HUES64 (cell line): Measurements from ENCODE around the gene TMTC1.
A peak's percentile ranks its signal among the peaks of the same experiment; 100 is the strongest.

Experiments used
- H3K27ac ChIP-seq: 2 replicates; pipeline ENCODE4 v1.7.0; 2013; ENCODE audit warnings: low read depth, low read length, inconsistent platforms
- H3K27me3 ChIP-seq: 2 replicates; pipeline ENCODE4 v1.6.1; 2013; ENCODE audit warnings: mild to moderate bottlenecking, low read length; ENCODE audit not compliant: insufficient read depth
- H3K36me3 ChIP-seq: 2 replicates; pipeline ENCODE4 v1.6.1; 2013; ENCODE audit warnings: mild to moderate bottlenecking, low read length; ENCODE audit not compliant: insufficient read depth
- H3K4me1 ChIP-seq: 2 replicates; pipeline ENCODE4 v1.6.1; 2013; ENCODE audit warnings: mild to moderate bottlenecking, low read length, moderate library complexity; ENCODE audit not compliant: insufficient read depth
- H3K4me3 ChIP-seq: 2 replicates; pipeline ENCODE4 v1.5.1; 2013; ENCODE audit warnings: mild to moderate bottlenecking, low read length, moderate library complexity
- H3K9ac ChIP-seq: 2 replicates; pipeline ENCODE4 v1.6.1; 2013; ENCODE audit warnings: mild to moderate bottlenecking, low read depth, low read length
- H3K9me3 ChIP-seq: 2 replicates; pipeline ENCODE4 v1.6.1; 2013; ENCODE audit warnings: low read depth, low read length; ENCODE audit not compliant: insufficient read depth
- WGBS: fragments of 150-250, 120-280 bp; methylation state at CpG from one replicate; pipeline ENCODE4 v1.1.7; 2013; ENCODE audit warnings: missing lambda C conversion rate; 5-methylcytosine and 5-hydroxymethylcytosine counted together

The TMTC1 gene

GRCh38 chr12:29691161-29691854 is 92.4 kb downstream of the TMTC1 start:
- Histone ChIP-seq H3K4me1 (peaks cover 24% of the 10 kb centered on the region), H3K9me3 (no peaks in the 10 kb centered on the region), H3K4me3 (no peak overlapping the region), H3K36me3 (no peaks in the 10 kb centered on the region), H3K27me3 (no peaks in the 10 kb centered on the region), H3K27ac (peak overlapping the region; percentile 46; the same call in 1 of the 2 replicates), H3K9ac (no peak overlapping the region)
- WGBS: 42% methylated on average over 6 of the region's 7 CpGs

DNA sequence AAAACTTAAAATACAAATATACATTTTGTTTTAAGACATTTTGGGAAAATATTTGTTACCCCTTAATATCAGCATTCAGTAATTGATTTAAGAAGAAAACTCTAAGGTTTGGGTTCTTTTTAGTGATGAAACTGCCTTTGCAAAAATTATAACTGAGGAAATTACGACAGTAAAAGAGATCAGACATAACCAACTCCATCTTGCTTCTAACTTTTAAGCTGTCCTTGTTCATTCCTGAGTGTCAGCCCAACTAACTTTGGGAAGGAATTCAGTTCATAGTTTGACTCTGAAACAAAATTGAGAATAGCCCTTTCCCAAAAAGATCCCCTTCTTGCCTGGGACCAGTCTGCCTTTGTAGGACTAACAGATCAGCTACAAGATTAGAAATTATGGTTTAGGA is 93.0 kb downstream of the TMTC1 start:
- H3K4me3 ChIP-seq: no peak overlapping the region
- 84% methylated on average over 1 of the region's 1 CpG for WGBS
- H3K4me1 ChIP-seq: peaks cover 24% of the 10 kb centered on the region
- H3K9me3 ChIP-seq: no peaks in the 10 kb centered on the region
- H3K27ac ChIP-seq: peak overlapping the region; percentile 36; the same call in 1 of the 2 replicates
- no peaks in the 10 kb centered on the region for H3K36me3 ChIP-seq
- H3K27me3 ChIP-seq: no peaks in the 10 kb centered on the region
- H3K9ac ChIP-seq: no peak overlapping the region

GRCh38 chr12:29688914-29689313 is 94.8 kb downstream of the TMTC1 start:
- peaks cover 24% of the 10 kb centered on the region for H3K4me1 ChIP-seq
- H3K9ac ChIP-seq: no peak overlapping the region
- WGBS: 100% methylated on average over 1 of the region's 1 CpG
- no peaks in the 10 kb centered on the region for H3K36me3 ChIP-seq
- no peak overlapping the region for H3K4me3 ChIP-seq
- no peaks in the 10 kb centered on the region for H3K9me3 ChIP-seq
- H3K27ac ChIP-seq: no peak overlapping the region
- no peaks in the 10 kb centered on the region for H3K27me3 ChIP-seq

DNA sequence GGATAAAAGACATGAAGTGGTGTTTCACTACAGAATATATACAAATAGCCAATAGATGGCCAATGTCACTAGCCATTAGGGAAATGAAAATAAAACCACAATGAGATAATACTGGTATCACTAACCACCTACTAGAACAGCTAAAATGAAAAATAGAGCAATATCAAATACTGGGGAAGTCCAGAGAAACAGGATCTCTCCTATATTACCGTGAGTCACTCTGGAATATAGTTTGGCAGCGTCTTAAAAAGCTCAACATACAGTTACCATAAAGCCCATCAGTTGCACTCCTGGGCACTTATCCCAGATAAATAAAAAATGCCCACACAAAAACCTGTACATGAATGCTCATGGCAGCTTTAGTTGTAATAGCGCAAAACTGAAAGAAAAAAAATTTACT is 101.7 kb downstream of the TMTC1 start:
- no peak overlapping the region for H3K4me3 ChIP-seq
- H3K36me3 ChIP-seq: no peaks in the 10 kb centered on the region
- H3K4me1 ChIP-seq: no peaks in the 10 kb centered on the region
- H3K9ac ChIP-seq: no peak overlapping the region
- H3K27ac ChIP-seq: no peak overlapping the region
- H3K9me3 ChIP-seq: no peaks in the 10 kb centered on the region
- H3K27me3 ChIP-seq: no peaks in the 10 kb centered on the region
- 98% methylated on average over 3 of the region's 3 CpGs for WGBS

DNA sequence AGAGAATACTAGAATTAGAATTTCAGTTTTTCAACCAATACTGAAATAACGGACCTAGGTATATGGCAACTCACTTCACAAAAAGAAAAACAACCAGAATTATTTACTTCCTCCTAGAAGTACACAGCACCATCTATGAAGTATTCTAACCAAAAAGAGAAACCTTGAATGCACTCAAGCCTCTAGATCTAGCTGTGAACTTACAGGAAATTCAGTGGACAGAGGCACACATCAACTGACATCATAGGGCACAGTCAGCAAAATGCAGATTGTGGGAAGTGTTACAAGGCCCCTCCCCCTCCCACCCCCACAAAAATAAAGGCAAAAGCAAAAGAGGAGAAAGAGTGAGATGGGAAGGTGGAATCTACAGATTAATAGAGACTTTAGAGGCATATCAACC is 102.4 kb downstream of the TMTC1 start:
- H3K9me3 ChIP-seq: no peaks in the 10 kb centered on the region
- no peaks in the 10 kb centered on the region for H3K4me1 ChIP-seq
- H3K27ac ChIP-seq: no peak overlapping the region
- no peaks in the 10 kb centered on the region for H3K36me3 ChIP-seq
- H3K4me3 ChIP-seq: no peak overlapping the region
- WGBS: 90% methylated on average over 1 of the region's 1 CpG
- H3K9ac ChIP-seq: no peak overlapping the region
- no peaks in the 10 kb centered on the region for H3K27me3 ChIP-seq

- H3K36me3 ChIP-seq: no peaks in the 10 kb centered on the region
- 94% methylated on average over 2 of the region's 2 CpGs for WGBS
Observed at GRCh38 chr12:29676676-29677075, 107.1 kb downstream of the TMTC1 start.

DNA sequence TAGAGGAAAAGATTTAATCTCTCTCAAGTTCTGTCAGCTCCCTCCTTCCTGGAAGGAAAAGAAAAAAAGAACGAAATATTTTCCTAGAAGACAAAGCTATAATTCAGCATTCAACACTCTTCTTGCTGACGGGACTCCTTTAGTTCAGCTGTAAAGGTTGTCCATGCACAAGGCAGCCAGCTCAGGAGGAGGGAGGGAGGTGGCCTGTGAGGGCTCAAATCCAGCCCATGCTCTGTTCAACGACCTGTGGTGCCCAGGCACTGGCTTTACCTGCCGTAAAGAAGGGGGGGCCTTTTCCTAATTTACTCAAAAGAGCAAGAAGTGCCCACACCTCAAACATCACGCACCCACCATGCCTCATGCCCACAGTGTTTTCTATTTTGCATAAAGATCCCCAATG is 109.3 kb downstream of the TMTC1 start:
- no peaks in the 10 kb centered on the region for H3K36me3 ChIP-seq
- H3K9ac ChIP-seq: no peak overlapping the region
- H3K9me3 ChIP-seq: no peaks in the 10 kb centered on the region
- 84% methylated on average over 4 of the region's 5 CpGs for WGBS
- H3K4me1 ChIP-seq: no peaks in the 10 kb centered on the region
- no peak overlapping the region for H3K27ac ChIP-seq
- H3K27me3 ChIP-seq: no peaks in the 10 kb centered on the region
- H3K4me3 ChIP-seq: no peak overlapping the region

More at GRCh38 chr12:29676676-29677075, 107.1 kb downstream of the TMTC1 start:
- Histone ChIP-seq H3K27ac (no peak overlapping the region), H3K4me3 (no peak overlapping the region), H3K9ac (no peak overlapping the region), H3K4me1 (no peaks in the 10 kb centered on the region), H3K9me3 (no peaks in the 10 kb centered on the region), H3K27me3 (no peaks in the 10 kb centered on the region)

DNA sequence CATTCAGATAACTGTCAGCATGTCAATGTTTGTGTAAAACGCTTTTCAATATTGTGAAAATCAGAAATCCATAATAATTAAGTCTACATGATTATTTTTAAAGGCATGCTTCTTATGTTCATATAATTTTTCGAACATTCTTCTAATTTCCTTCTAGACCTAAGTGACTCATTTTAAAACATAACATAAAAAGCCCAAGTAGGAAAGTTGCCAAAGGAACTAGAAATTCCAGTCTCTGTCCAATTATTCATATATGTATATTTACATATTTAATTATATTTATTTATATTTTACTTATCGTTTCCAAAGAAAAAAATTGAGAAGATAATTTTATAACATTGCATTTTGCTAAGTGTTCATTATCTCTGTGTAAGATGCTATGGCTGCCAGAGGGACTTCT is 110.4 kb downstream of the TMTC1 start:
- Histone ChIP-seq H3K27ac (no peak overlapping the region), H3K4me3 (no peak overlapping the region), H3K9me3 (no peaks in the 10 kb centered on the region)

DNA sequence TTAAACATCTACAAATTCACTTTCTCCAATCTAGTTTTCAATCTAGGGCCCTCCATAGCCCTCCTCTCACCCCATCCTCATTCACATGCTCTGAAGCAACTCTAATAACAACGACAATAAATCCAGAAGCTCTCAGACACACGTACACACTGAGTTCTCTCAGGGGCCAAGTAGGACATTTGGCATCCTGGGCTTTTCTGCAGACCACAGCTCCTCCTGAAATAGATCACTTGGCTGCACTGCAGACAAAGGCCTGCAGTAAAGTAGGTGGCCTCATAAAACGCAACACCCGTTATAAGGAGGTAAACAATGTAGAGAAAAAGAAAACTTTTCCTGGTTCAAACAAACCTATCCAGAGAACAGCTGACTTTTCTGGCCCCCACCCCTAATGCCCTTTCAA is 111.2 kb downstream of the TMTC1 start:
- Histone ChIP-seq H3K27ac (no peak overlapping the region), H3K36me3 (no peaks in the 10 kb centered on the region), H3K27me3 (no peaks in the 10 kb centered on the region), H3K4me1 (peaks cover 6% of the 10 kb centered on the region; the same call in 1 of the 2 replicates), H3K9ac (no peak overlapping the region), H3K9me3 (no peaks in the 10 kb centered on the region), H3K4me3 (no peak overlapping the region)
- WGBS: 93% methylated on average over 2 of the region's 4 CpGs

More for the DNA sequence above, 110.4 kb downstream of the TMTC1 start:
- 100% methylated on average over 2 of the region's 3 CpGs for WGBS
- Histone ChIP-seq H3K27me3 (no peaks in the 10 kb centered on the region), H3K9ac (no peak overlapping the region), H3K4me1 (no peaks in the 10 kb centered on the region), H3K36me3 (no peaks in the 10 kb centered on the region)

- H3K9ac ChIP-seq: no peak overlapping the region
- H3K36me3 ChIP-seq: no peaks in the 10 kb centered on the region
- H3K27me3 ChIP-seq: no peaks in the 10 kb centered on the region
- H3K4me3 ChIP-seq: no peak overlapping the region
- H3K27ac ChIP-seq: no peak overlapping the region
- WGBS: 91% methylated on average over 2 of the region's 2 CpGs
- no peaks in the 10 kb centered on the region for H3K9me3 ChIP-seq
- H3K4me1 ChIP-seq: peaks cover 14% of the 10 kb centered on the region
Observed at GRCh38 chr12:29671742-29672141, 112.0 kb downstream of the TMTC1 start.

DNA sequence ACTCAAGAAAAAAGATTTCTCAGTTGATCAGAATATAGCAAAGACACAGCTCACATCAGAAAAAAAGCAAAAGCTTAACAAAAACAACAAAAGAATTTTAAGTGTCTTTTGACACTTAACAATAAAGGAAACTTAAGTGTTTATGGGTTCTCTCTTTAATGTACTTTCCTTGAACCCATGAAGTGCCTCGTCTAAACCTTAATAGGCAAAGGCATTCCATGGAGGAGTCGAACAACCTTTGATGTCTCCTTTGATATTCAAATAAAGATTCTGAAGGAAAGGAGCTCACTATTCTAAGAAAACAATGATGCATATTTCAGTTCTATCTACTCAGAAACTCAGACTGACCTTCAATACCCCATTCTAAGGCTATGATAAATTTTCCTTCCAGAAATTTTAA is 116.7 kb downstream of the TMTC1 start:
- WGBS: 47% methylated on average over 2 of the region's 2 CpGs
- peaks cover 17% of the 10 kb centered on the region for H3K4me1 ChIP-seq
- H3K27me3 ChIP-seq: no peaks in the 10 kb centered on the region
- H3K36me3 ChIP-seq: no peaks in the 10 kb centered on the region
- H3K9ac ChIP-seq: no peak overlapping the region
- no peaks in the 10 kb centered on the region for H3K9me3 ChIP-seq
- H3K27ac ChIP-seq: no peak overlapping the region
- no peak overlapping the region for H3K4me3 ChIP-seq

- no peaks in the 10 kb centered on the region for H3K9me3 ChIP-seq
- WGBS: 78% methylated on average over 5 of the region's 5 CpGs
- no peaks in the 10 kb centered on the region for H3K27me3 ChIP-seq
- no peak overlapping the region for H3K9ac ChIP-seq
- no peak overlapping the region for H3K27ac ChIP-seq
- peaks cover 17% of the 10 kb centered on the region for H3K4me1 ChIP-seq
- H3K36me3 ChIP-seq: no peaks in the 10 kb centered on the region
- H3K4me3 ChIP-seq: no peak overlapping the region
Observed at GRCh38 chr12:29665107-29665506, 118.6 kb downstream of the TMTC1 start.
